HG03558 (cell line): Measurements from ENCODE around the gene ARHGAP30.
"Not testable (repeated sequence)": the region's sequence is repeated elsewhere in the genome, so short reads cannot be mapped to it uniquely, and the experiment has no call there.

Experiments used
- ATAC-seq: cut with Tn5 transposase; IDR thresholded peaks from one replicate; pipeline ENCODE4 v1.9.1; 2021; ENCODE audit warnings: moderate number of reproducible peaks; ENCODE audit not compliant: unreplicated experiment; ENCODE audit errors: extremely low read depth

The ARHGAP30 gene, protein sequence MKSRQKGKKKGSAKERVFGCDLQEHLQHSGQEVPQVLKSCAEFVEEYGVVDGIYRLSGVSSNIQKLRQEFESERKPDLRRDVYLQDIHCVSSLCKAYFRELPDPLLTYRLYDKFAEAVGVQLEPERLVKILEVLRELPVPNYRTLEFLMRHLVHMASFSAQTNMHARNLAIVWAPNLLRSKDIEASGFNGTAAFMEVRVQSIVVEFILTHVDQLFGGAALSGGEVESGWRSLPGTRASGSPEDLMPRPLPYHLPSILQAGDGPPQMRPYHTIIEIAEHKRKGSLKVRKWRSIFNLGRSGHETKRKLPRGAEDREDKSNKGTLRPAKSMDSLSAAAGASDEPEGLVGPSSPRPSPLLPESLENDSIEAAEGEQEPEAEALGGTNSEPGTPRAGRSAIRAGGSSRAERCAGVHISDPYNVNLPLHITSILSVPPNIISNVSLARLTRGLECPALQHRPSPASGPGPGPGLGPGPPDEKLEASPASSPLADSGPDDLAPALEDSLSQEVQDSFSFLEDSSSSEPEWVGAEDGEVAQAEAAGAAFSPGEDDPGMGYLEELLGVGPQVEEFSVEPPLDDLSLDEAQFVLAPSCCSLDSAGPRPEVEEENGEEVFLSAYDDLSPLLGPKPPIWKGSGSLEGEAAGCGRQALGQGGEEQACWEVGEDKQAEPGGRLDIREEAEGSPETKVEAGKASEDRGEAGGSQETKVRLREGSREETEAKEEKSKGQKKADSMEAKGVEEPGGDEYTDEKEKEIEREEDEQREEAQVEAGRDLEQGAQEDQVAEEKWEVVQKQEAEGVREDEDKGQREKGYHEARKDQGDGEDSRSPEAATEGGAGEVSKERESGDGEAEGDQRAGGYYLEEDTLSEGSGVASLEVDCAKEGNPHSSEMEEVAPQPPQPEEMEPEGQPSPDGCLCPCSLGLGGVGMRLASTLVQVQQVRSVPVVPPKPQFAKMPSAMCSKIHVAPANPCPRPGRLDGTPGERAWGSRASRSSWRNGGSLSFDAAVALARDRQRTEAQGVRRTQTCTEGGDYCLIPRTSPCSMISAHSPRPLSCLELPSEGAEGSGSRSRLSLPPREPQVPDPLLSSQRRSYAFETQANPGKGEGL

DNA sequence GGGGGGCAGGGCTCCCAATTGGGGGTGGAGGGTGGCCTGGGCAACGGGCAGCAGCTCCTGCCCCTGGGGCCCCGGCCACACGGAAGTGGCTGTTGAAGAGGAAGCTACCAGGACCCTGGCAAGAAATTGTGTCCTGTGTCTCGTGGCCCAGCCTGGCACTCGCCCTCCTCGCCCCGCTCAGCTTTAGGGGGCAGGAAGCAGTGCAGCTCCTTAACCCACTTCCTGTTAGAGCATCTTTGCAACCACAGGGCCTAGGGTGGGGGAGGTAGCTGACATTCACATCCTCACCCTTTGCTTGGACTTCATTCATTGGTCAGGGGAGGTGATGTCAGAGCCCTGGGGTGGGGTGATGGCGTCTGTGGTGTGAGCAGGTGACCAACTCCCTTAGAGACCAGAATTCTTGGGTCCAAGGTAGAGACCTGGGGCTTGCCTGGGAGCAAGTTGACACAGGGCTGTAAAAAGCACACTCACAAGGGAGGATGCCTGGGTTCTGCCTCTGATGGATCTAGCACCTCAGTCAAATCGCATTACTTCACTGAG, at the start of gene ARHGAP30:
Gene ARHGAP30, minus strand, starts transcription at position 161 of the 540 bp plus-strand sequence. CDS start 267 bp downstream, outside the sequence.
- ATAC-seq, result peak; percentile 81

DNA sequence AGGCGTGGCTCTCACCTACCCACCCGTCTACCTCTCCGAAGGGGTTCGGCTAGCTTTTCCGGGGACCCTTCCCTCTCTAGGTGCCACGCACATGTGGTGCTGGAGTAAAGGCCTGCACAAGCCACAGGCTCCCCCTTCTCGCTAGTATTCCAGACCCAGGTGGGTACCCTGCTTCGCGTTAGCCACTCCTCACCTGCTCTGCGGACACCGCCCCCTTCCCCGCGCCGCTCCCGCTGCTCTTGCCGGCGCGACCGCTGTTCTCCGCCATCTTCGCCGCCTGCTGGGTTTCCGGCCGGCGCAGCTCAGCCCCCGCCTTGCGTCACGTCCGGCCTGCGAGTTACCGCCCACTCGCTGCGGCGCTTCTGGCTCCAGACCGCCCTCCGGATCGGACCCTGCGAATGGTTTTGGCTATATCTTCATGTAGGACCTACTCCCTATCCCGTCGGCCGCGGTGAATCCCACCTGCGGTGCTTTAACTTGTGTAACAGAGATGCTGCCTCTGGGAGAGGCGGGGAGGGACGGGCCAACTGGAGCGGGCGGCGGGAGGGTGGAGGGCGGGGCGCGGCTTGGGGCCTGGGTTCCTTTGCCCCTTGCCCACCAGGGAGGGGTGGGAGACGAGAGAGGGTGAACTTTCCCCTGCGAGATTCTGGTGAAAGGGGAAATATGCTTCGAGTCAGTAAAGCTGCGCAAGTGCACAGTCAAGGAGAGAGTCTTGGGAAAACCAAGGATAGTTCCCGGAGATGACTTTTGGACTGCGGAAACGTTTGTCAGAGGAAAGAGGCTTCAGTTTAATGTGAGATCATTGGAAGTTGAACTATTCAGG, 48.3 kb upstream of the ARHGAP30 start, which contains the start of the genes NIT1 and PFDN2:
Gene NIT1, plus strand, starts transcription at position 347 of the 823 bp plus-strand sequence. Its CDS starts 72 bp downstream, at position 419.
Gene PFDN2, minus strand, starts transcription at position 279 of the 823 bp plus-strand sequence. Its CDS starts 11 bp downstream, at position 268.
- ATAC-seq, result peak; percentile 64

DNA sequence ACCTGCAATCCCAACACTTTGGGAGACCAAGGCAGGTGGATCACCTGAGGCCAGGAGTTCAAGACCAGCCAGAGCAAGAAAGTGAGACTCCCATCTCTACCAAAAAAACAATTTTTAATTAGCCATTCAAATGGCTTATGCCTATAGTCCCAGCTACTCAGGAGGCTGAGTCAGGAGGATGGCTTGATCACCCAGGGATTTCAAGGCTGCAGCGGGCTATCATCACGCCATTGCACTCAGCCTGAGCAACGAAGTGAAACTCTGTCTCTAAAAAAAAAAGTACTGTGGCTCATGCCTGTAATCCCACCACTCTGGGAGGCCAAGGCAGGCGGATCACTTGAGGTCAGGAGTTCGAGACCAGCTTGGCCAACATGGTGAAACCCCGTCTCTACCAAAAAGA, 46.3 kb upstream of the ARHGAP30 start:
- ATAC-seq, result not testable (repeated sequence)

DNA sequence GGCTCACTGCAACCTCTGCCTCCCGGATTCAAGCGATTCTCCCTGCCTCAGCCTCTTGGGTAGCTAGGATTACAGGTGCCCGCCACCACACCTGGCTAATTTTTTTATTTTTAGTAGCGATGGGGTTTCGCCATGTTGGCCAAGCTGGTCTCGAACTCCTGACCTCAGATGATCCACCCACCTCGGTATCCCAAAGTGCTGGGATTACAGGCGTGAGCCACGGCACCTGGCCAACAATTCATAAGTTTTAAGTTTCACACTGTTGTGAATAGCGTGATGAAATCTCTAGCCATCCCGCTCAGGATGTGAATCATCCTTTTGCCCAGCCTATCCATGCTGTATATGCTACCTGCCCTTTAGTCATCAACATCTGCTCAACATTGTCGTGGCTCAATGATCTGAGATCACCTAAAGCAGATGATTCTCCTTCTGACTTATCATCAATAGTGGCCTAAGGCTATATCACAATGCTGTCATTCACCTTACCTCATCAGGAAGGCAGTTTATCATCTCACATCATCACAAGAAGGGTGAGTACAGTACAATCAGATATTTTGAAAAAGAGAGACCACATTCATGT, 45.5 kb upstream of the ARHGAP30 start:
- ATAC-seq, result no peak

DNA sequence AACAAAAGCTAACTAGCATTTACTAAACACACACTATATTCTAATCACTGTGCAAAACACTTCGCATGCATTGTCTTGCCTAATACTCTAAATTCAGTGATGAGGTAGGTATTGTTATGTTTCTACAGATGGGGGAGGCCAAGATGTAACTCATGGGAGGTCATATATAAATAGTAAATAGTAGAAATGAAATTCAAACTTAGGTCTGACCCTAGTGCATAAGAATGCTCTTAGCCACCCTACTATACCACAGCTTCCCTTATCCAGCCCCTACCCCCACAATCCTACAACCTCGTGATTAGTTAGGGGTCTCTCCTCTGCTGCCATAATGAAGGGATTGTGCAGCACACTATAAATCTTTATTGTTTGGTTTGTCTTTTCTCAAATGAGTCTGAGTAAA, 44.9 kb upstream of the ARHGAP30 start:
- ATAC-seq, result no peak

DNA sequence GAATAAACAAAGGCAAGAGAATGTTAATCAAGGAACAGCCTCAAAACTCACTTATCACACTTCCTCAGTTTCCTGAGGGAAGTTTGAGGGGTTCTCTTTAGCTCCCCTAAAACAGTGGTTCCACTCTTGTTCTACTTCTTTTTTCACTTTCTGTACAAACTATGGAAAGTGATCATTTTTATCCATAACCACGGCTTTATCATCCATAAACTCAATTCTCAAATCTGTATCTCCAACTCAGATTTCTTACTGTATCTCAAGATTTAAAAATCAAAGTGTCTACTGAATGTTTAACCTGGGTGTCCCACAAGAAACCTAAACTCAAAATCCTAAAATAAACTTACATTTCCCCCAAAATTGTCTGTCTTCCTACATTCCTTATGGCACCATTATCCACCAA, 44.2 kb upstream of the ARHGAP30 start:
- ATAC-seq, result no peak

DNA sequence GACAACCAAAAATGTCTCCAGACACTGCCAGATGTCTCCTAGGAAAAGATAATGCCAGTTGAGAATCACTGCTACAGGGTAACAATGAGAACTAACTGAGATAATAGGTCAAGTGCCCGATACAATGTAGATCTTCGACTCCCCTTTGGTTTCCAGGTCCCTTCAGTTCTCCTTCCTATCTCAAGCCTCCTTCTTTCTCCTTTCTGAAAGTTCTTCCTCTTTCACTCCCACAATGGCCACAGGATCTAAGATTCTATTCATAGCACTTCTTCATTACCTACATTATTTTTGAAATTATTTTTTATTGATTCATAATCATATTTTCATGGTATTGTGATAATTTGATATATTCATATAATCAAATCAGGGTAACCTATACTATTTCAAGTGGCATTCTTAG, 41.8 kb upstream of the ARHGAP30 start:
- ATAC-seq, result no peak

DNA sequence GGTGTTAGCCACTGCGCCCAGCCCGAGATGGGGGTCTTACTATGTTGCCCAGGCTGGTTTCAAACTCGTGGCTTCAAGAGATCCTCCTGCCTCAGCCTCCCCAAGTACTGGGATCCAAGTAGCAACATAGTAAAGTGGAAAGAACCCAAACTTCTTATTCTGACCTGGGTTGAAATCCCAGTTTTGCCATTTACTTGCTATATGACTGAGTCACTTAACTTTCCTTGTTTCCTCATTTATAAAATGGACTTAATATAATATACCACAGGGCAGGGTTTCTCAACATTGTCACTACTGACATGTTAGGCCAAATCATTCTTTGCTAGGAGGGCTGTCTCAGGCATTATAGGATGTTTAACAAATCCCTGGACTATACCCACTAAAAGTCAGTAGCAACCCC, 41.4 kb upstream of the ARHGAP30 start:
- ATAC-seq, result no peak

DNA sequence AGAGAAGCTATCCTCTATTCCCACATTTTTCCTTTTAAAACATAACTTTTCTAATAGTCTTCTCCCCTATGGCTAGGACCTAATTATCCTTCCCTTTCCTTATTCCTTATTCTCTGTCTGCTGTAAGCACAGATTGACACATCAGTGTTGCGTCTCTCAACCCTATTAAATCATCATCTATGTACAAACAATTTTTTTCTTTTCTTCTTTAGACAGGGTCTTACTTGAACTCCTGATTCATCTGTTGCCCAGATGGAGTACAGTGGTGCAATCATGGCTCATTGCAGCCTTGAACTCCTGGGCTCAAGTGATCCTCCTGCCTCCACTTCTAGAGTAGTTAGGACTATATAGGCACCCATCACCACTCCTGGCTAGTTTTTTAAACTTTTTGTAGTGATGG, 36.7 kb upstream of the ARHGAP30 start:
- no peak for ATAC-seq

DNA sequence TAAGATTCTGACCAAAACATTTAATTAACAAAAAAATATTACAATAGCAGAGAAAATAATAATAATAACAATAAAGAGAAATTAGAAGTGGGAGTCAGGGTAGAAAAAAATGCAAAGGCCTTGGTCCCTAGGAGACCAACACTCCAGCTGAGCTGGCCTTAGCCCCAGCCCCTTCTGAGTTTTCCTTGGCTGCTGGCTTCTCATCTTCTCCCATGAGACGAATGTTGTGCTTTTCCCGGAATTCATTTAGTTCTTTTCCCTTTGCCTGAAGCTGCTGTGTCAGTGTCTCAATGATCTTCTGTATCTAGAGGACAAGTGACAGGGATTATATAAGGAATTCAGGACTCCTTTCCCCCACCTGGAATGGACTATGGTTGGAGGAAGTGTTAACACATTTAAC, 30.9 kb upstream of the ARHGAP30 start:
- ATAC-seq, result no peak

DNA sequence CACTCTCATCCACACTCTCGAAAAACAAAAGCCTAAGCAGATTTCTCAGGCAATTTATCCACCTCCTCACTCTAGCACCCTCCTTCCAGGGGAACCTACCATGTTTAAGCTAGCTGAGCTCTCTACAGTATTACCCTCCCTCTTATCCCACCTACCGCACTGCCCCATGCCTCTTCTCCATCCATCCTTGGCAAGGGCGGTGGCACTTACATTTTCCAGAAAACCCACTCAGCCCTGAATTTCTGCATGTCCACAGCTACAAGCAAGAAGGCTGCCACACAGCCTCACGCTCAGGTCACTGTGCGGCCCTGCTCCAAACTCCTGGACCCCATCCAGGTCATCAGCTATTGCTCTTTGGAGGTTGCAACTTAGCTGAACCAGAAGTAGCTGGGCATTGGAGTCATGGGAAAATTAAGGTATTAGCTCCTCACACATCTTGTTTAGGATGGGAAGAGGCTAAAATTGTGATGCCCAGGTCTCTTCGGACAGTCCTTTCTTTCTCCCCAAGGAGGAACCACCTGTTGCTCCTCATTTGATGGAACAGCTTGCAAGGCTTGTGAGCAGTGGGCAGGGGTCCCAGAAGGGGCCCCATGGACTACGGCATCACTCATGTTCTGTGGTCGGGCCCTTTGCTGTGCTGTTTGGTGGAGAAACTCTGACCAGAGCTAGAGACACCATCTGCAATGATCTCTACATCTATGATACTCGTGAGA, 29.6 kb upstream of the ARHGAP30 start:
- no peak for ATAC-seq

DNA sequence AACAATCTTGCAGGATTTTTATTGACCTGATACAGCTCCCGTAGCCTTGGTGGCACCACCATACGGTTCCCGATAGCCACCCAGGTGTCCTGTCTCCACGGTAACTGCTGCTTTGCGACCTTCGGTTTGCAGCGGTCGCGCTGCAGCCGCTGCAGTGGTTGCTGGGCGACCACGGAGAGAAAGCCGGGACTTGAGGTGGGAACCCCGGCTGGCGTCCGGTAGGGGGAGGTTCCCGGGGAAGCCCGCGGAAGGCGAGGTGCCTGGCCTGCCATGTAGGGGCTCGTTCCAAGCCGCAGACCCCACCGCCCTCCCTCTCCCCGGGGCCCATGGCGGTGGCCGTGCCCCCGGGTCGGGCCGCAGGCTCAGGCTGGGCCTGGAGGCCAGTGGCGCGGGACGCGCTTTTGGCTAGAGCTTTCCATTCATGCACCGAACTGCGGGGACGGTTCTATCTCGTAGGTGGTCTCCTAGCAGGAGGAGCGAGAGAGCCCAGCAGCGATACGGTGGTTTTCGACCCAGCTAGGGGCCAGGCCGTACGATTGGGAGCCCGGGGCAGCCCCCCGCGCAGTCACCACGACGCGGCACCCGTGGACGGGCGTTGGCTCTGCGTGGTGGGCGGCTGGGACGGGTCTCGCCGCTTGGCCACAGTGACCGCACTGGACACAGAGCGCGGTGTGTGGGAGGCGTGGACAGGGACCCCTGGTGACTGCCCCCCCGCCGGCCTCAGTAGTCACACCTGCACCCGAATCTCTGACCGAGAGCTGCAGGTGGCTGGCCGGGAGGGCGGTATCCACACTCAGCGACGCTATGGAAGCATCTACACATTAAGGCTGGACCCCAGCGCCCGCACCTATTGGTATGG, 28.7 kb upstream of the ARHGAP30 start, which contains the start of gene KLHDC9:
Gene KLHDC9, plus strand, starts transcription at position 152 of the 859 bp plus-strand sequence. Its CDS starts 175 bp downstream, at position 327.
- peak; percentile 42 for ATAC-seq

DNA sequence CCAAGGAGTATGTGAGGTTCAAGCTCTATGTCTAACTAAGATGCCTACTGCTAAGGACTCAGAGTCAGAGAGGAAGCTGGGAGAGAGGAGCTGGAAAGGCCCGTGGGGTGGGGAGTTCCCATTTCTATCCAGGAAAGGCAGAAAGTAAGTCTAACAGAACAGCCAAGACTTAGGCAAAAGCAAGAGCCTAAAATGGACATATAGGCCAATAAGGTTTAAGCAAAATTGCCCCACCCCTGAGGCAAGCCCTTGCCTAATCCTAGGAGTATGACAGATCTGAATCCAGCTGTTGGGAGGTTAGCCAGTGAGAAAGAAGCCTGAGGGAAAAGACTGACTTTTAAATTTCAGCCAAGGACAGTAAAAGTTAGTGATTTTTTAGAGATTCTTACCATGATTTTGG, 26.8 kb upstream of the ARHGAP30 start:
- ATAC-seq, result no peak

DNA sequence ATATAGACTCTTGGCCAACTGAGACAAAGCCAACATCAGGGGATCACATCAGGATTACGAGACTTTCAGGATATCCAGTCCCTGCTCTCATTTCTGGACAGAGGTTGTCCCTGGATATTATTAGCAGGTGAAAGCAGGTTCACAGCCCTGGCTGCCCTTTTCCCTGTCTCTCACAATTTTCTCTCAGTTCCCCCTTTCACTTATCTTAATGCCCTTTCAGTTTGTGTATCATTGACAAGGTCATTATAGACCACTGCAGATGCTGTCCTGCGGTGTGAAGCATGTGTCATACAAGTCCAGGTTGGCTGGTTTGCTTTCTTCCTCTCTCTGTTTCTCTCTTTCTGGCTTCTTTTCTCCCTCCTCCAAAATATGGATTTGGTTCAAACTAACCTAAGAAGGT, 26.3 kb upstream of the ARHGAP30 start:
- ATAC-seq, result no peak

DNA sequence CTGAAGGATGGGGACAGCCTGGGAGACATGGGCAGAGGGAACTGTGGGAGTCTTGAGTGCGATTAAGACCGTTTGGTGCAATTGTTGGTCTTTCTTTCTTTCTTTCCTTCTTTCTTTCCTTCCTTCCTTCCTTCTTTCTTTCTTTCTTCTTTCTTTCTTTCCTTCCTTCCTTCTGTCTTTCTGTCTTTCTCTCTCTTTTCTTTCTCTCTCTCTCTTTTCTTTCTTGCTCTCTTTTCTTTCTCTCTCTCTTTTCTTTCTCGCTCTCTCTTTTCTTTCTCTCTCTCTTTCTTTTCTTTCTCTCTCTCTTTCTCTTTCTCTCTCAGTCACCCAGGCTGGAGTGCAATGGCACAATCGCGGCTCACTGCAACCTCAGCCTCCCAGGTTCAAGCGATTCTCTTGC, 25.5 kb upstream of the ARHGAP30 start:
- ATAC-seq, result no peak

DNA sequence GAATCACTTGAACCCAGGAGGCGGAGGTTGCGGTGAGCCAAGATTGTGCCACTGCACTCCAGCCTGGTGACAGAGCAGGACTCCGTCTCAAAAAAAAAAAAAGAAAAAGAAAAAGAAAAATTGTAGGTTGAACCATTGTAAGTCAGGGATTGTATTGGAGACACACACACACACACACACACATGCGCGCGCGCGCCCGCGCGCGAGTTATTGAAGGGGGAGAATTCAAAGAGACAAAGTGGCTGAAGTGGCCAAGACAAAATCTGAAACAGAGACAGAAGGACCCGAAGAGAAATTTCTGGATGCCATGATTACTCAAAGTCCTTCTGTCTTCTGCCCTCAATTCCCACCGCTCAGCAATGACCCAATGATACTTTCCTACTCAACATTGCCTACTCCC, 24.8 kb upstream of the ARHGAP30 start:
- no peak for ATAC-seq

DNA sequence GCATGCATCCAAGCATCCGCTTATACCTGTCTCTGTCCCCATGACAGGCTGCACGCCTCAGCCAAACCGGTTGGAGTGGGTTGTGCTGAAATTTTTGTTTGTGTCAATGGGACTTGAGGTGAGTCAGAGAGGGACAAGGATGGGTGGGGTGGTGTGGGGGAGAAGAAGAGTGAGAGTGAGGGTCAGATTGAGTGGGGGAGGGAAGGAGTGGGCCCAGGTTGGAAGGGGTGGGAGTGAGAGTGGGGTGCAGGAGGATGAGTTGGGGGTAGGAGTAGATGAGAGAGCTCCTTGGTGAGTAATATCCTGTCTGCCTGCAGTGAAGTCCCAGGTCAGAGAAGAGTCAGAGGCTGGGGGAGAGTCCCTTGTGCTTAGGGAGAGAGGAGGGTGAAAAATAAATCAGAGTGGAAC, 22.9 kb upstream of the ARHGAP30 start:
- ATAC-seq, result no peak
